ENCODE results near the gene HYLS1.

HYLS1 gene

GRCh38 chr11:125902927-125903710, 15.7 kb downstream of the HYLS1 start, which contains the start of gene PUS3:
PUS3 (minus strand) TSS chr11:125903206; CDS start chr11:125896284, 6,922 bp downstream.
- in situ Hi-C loops (cut with MboI; ENCODE audit: low sequenced_read_pairs), result loop anchor here (25.0 kb wide), 1 partner anchor 284 kb away; no protein-coding TSS in a partner anchor

- in situ Hi-C loops (cut with MboI; ENCODE audit: low sequenced_read_pairs), result loop anchor here (25.0 kb wide), 1 partner anchor 283 kb away; no protein-coding TSS in a partner anchor
These were observed 16.5 kb downstream of the HYLS1 start, which contains the start of gene DDX25 for GRCh38 chr11:125903711-125904659. DDX25 (plus strand) TSS chr11:125904508; CDS start chr11:125904518, 10 bp downstream.

DNA sequence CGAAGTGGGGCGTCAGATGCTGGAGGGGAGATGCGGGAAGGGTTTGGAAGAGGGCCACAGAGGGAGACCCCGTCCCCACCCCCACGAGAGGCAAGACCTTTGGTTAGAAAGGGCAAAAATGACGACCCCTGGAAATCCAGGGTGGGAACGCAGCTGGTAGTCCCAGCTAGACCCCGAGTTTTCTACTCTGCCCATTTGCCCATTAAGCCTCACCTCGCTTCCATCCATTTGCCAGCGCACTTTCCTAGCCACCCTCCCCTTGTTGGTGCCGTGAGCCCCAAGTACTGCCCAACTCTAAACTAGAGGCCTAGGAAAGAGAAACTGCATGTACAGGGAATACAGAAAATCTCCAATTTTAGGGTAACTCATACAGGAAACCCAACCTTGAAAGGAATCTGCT, 17.2 kb downstream of the HYLS1 start:
- in situ Hi-C loops (cut with MboI; ENCODE audit: low sequenced_read_pairs), result loop anchor here (25.0 kb wide), 1 partner anchor 283 kb away; no protein-coding TSS in a partner anchor

DNA sequence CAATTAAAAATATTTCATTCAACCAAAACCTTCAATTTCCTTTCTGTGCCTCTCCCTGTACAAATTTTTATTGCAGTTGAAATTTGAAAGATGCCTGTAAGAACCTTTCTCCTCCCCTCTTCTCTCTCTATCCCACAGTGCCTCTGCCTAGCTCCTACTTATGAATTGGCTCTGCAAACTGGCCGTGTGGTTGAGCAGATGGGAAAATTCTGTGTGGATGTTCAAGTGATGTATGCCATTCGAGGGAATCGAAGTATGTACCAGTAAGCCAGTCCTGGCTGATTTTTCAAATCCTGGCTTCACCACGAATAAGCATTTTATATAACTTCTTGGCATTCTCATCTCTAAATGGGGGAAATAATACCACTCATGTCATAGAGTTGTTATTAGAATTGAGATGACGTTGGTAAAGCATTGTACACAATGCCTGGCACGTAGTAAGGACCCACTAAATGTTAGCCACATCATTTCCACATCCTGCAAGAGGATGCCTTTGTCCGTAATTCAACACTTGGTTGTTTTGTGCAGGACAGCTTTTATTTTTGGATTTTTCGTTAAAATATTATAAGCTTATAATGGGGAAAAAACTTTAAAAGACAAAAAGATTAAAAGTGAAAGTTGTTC, 22.9 kb downstream of the HYLS1 start:
- in situ Hi-C loops (cut with MboI; ENCODE audit: low sequenced_read_pairs), result loop anchor here (25.0 kb wide), 1 partner anchor 277 kb away; no protein-coding TSS in a partner anchor

GRCh38 chr11:125914601-125915000, 27.1 kb downstream of the HYLS1 start:
- in situ Hi-C loops (cut with MboI; ENCODE audit: low sequenced_read_pairs), result loop anchor here (25.0 kb wide), 1 partner anchor 273 kb away; no protein-coding TSS in a partner anchor

DNA sequence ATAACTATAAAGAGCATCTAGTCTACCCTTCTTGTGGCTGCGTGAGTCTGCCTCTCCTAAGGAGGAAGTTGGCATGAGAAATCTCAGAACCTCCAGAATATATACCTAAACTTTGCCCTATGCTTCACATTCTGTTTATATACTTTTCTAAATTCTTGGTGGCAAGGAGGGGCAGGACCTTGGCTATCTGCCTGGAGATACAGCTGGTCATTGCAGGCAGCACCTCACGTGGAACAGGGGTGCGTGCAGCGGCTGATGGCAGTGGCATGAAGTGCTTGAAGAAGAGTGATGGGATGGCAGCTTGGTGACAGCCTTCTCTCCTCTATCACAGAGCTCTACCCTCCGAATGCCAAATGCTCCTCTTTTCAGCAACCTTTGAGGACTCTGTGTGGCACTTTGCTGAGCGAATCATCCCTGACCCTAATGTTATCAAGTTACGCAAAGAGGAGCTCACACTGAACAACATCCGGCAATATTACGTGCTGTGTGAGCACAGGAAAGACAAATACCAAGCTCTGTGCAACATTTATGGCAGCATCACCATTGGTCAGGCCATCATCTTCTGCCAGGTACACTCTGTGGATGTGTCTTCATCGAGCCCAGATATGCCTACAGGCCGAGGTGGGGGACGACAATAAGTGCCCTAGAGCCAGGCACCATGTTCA, 29.3 kb downstream of the HYLS1 start:
- in situ Hi-C loops (cut with MboI; ENCODE audit: low sequenced_read_pairs), result loop anchor here (25.0 kb wide), 1 partner anchor 270 kb away; no protein-coding TSS in a partner anchor

DNA sequence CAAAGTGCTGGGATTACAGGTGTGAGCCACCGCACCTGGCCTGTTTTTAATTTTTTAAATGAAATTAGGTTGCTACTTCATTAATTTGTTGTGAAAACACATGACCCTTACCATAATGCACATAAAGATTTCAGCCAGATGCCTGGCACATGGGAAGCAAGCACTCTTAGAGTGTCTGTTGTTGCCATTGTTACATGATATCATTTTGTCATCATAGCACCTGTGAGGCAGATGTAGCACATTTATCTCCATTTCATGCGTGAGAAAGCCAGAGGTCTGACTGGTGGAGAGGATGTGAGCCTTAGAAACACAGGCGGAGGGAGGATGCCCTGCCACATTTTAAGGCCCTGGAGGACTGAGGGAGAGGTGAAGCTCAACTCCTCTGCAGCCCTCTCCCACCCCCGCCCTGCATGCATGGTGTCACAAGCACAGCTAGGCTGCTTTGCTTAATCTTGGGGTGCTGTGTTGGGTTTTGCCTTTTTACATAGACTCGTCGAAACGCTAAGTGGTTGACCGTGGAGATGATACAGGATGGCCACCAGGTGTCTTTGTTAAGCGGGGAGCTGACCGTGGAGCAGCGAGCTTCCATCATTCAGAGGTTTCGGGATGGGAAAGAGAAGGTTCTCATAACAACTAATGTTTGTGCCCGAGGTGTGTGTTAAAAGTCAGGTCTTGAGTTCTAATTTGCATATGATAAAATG, 30.8 kb downstream of the HYLS1 start:
- in situ Hi-C loops (cut with MboI; ENCODE audit: low sequenced_read_pairs), result loop anchor here (25.0 kb wide), 1 partner anchor 269 kb away; no protein-coding TSS in a partner anchor

DNA sequence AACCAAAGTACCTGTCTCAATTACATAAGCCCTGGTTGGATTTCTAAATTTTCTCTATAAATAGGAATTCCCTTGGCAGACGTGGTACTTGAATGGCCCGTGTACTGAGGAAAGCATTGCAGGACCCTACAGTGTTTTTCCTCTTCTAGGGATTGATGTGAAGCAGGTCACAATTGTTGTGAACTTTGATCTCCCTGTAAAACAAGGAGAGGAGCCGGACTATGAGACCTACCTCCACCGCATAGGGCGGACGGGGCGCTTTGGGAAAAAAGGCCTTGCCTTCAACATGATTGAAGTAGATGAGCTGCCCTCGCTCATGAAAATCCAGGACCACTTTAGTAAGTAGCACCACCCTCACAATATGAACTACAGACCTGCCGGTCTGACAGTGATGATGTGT, 33.6 kb downstream of the HYLS1 start:
- in situ Hi-C loops (cut with MboI; ENCODE audit: low sequenced_read_pairs), result loop anchor here (25.0 kb wide), 1 partner anchor 266 kb away; no protein-coding TSS in a partner anchor

GRCh38 chr11:125922156-125922555, 34.7 kb downstream of the HYLS1 start:
- in situ Hi-C loops (cut with MboI; ENCODE audit: low sequenced_read_pairs), result loop anchor here (25.0 kb wide), 1 partner anchor 265 kb away; no protein-coding TSS in a partner anchor

GRCh38 chr11:125923012-125923579, 35.6 kb downstream of the HYLS1 start:
- in situ Hi-C loops (cut with MboI; ENCODE audit: low sequenced_read_pairs), result loop anchor here (25.0 kb wide), 1 partner anchor 264 kb away; no protein-coding TSS in a partner anchor

- in situ Hi-C loops (cut with MboI; ENCODE audit: low sequenced_read_pairs), result loop anchor here (25.0 kb wide), 1 partner anchor 264 kb away; no protein-coding TSS in a partner anchor
These were observed 36.2 kb downstream of the HYLS1 start for GRCh38 chr11:125923633-125924032.

DNA sequence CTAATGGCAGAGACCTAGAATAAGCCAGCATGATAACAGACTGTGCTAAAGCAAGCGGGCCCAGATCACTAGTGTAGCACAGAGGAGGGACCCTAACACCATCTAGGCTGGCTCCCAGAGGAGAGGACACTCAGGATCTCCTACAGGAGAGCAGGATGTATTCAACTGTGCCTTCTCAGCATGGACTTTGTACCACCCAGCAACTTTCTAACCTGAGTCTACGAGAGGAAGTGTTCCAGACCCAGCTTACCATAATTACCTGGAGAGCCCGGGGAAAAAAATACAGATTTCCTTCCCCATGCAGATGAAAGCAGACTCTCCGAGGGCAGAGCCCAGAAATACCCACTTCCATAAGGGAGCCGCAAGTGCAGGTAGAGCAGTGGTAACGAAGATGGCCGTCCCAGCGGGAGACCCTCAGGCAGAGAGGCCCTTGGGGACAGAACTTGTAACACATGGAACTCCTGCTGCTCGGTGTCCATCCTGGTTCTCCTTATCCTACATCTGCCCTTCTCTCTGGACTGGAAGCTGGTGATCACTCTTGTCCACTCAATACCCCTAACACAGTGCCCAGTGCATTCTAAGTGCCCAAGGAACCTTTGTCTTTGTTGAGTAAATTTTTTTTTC, 37.0 kb downstream of the HYLS1 start:
- in situ Hi-C loops (cut with MboI; ENCODE audit: low sequenced_read_pairs), result loop anchor here (25.0 kb wide), 1 partner anchor 263 kb away; no protein-coding TSS in a partner anchor

DNA sequence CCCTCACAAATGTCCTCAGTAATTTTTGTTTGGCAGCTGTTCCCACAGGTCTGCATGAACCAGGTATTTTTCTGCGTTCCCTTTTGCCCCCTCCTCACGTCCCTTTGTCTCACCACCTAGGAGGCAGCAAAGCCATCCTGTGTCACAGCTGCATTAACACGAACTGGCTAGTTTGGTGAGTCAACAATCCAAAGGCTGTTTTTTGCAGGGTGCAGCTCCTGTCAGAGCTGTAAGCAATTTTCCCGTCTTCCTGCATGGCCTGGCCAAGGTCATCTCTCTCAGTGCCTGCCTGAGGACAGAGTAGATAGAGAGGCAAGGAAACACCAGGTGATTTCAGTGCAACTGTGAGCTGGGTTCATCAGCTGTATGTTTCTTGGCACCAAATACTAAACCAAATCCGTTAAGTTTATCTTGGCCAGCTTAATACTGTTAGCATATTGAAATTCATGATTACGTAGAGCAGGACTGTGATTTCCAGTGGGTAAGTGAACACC, 37.8 kb downstream of the HYLS1 start:
- in situ Hi-C loops (cut with MboI; ENCODE audit: low sequenced_read_pairs), result no loop called here

DNA sequence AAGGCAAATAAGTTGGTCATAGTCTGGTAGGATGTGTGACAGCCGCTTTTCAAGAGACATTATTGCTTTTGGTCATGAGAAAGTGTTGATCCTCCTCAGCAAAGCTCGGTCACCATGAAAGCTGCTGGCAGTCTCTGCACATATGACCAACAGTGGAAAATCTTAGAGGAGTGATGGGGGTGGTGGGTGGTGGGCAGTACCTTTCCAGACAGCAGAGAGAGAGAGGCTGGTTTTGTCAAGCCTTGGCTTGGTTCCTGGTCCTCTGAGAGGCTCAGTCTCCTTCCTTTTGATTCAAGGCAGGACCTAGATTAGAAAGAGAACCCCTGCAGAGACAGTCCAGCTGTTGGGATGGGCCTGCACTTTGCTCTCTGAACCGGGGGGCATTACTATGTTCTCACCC, 38.3 kb downstream of the HYLS1 start:
- in situ Hi-C loops (cut with MboI; ENCODE audit: low sequenced_read_pairs), result no loop called here

DNA sequence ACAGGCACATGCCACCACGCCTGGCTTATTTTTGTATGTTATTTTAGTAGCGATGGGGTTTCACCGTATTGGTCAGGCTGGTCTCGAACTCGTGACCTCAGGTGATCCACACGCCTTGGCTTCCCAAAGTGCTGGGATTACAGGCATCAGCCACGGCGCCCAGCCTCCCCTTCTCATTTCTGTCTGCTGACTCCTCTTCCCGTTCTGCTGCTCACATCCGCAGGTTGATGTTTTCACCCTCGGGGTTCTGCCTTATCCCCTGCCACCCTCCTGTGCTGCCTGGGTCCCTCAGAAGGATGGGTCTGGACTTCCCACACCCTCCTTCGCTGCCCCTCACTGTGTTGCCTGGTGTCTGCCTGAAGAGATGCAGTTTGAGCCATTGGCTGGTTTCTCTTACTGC, 39.2 kb downstream of the HYLS1 start:
- in situ Hi-C loops (cut with MboI; ENCODE audit: low sequenced_read_pairs), result no loop called here

DNA sequence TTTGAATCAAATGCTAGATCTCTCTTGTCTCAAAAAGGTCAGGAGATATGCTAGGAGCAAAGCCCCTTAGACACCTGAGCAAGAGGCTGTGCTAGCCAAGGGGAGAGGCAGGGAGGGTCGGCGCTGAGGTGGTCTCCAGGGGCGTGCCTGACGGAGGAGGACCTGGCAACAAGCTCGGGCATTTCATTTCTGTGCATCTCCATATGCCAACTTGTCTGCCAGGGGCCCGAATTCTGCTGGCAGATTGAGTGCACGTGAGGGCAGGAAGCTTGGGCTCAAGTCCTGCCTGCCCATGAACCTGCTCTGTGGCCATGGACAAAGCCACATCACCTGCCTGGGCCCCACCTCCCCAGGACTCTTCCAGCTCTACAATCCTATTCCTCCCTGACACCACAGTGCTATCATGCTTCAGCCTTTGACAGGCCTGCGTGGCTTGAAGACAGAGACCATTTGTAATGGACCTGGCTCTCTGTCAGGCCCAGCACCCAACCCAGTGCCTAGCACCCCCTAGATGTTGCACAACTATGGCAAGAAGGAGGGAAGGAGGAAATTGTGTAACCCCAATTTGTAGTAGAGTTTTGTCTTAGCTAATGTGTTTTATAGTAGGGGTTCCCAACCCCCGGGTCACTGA, 42.1 kb downstream of the HYLS1 start:
- in situ Hi-C loops (cut with MboI; ENCODE audit: low sequenced_read_pairs), result no loop called here

GRCh38 chr11:125930076-125930450, 42.6 kb downstream of the HYLS1 start:
- in situ Hi-C loops (cut with MboI; ENCODE audit: low sequenced_read_pairs), result no loop called here

DNA sequence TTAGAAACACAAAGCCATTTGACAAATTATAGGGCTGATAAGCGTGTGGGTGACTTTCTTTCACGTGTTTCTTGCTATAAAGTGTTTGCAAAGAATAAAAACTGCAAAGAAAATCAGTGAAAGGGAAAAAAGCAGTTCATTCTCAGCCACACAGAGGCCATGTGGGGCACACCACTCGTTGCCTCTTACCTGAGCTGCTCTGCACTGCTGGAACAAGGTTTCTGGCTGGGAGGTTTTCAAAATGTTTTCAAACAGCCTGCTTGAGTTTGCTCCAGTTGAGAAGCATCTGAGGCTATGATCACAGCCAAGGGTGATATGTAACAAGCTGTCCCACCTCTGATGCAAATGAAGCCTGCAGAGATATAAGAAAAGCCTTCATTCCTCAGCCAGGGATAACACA, 43.6 kb downstream of the HYLS1 start:
- in situ Hi-C loops (cut with MboI; ENCODE audit: low sequenced_read_pairs), result no loop called here
